ELR (cell line): ENCODE measurements around the gene CYTH4.
A peak's percentile ranks its signal among the peaks of the same experiment; 100 is the strongest.

Experiments used
- DNase-seq: peaks from one replicate; pipeline ENCODE4 v3.0.0-alpha.2; 2015; ENCODE audit warnings: low read depth

CYTH4 gene

DNA sequence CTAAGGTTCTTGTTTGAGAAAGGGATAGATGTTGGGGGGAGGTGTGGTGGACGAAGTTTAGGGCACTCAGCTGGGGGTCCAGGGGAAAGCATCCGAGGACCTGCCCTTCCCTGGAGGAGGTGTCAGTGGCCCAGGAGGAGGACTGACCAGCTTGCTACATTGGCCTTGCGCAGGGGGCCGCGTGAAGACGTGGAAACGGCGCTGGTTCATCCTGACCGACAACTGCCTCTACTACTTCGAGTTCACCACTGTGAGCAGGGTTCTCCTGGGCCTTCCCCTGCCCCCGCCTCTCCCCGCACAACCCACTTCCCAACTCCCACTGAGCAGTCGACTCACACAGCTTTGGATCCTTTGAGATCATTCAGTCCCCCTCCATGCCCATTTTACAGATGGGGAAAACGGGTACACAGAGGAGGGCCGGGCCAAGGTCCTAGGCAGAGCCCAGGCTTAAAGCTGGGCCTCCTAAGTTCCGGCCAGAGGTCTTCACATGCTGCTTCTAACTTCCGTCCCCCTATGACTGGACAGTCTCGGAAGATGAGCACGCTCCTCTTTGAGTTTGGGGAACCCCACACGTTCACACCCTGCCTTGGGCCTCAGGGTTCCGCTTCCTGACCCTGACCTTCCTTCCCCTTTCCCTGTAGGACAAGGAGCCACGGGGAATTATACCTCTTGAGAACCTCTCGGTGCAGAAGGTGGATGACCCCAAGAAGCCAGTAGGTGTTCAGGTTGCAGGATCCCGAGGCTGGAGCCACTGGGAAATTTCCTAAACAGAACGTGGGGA, 28.7 kb downstream of the CYTH4 start:
- no peak for DNase-seq

DNA sequence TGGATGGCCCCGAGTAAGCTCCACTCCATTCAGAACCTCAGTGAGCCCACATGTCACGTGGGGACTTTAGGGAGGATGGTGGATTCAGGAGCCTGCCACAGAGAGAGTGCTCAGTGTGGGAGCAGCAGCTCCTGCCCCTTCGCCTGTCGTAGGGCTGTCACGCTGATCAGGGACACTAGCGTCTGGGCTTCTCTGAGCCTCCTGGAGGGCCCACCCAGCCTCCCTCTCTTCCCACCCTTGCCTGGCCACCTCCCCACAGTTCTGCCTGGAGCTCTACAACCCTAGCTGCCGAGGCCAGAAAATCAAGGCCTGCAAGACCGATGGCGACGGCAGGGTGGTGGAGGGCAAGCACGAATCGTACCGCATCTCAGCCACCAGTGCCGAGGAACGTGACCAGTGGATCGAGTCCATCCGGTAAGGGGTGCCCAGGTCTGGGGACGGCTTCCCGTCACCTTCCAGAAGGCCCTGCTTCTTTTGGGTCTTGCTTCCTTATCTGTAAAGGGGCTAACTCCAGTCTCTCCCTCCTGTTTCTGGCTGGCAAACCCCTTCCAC, 29.5 kb downstream of the CYTH4 start:
- DNase-seq: no peak

DNA sequence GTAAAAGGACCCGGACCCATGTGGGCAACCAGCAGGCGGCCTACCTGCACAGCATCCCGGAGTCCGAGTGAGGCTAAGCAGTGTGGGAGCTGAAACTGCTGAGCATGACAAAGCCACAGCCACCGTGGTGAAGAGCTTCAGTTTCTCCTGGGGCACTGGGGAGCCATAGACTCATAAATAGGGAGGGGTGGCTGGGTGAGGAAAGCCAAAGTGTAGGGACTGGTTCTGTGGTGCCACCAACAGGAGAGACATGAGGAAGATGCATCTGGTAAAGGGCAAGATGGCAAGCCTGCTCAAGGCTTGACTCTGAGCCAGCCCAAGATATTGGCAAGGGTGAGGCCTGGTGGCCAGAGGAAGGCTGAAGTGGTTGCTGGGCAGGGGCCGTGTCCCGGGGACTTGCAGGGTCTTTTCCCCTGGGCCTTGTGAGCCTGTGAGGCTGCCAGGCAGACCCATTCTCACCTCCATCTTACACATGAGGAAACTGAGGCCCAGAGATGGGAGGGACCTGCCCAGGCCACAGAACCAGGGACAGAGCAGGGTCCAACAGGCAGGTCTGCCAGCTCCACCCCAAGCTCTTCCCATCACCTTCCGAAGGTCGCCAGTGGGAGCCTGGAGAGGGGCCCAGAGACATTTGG, 30.4 kb downstream of the CYTH4 start:
- no peak for DNase-seq

DNA sequence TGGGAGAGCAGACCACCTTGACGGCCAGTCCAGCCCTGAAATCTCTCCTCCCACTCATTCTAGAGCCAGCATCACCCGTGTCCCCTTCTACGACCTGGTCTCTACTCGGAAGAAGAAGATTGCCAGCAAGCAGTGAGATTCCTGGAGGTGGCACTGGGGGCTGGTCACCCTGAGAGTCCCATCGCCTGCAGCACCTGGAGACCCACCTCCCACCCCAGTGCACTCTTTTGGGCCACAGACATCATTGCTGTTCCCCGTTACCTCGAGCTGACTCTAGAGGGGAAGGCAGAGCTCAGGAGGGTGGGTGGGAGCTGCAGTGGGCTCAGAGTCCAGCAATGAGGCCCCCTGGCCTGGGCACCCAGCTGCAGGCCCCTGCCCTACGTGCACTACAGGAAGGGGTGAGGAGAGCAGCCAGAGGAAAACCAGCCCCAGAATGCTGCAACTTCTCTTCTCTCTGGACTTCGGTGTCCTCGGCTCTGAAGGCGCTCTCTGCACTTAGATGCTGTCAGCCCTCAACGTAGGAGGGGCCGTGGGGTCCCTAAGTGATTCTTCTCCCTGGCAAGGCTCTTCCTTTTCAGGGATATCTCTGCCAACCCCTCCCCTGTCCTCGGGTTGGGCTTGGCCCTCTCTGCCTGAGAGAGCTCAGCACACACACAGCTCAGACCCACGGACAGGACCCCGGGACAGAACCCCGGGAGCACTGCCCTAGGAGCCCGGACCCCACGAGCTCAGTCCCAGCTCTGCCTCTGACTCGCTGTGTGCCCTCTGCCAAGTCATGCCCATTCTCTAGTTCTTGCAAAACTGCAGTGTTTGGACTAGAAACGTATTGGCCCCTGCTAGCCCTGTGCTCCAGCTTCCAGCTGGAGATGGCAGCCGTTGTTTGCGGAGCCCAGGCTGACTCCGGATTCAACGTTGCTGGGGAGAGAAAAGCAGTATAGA, 31.3 kb downstream of the CYTH4 start:
- DNase-seq: no peak

DNA sequence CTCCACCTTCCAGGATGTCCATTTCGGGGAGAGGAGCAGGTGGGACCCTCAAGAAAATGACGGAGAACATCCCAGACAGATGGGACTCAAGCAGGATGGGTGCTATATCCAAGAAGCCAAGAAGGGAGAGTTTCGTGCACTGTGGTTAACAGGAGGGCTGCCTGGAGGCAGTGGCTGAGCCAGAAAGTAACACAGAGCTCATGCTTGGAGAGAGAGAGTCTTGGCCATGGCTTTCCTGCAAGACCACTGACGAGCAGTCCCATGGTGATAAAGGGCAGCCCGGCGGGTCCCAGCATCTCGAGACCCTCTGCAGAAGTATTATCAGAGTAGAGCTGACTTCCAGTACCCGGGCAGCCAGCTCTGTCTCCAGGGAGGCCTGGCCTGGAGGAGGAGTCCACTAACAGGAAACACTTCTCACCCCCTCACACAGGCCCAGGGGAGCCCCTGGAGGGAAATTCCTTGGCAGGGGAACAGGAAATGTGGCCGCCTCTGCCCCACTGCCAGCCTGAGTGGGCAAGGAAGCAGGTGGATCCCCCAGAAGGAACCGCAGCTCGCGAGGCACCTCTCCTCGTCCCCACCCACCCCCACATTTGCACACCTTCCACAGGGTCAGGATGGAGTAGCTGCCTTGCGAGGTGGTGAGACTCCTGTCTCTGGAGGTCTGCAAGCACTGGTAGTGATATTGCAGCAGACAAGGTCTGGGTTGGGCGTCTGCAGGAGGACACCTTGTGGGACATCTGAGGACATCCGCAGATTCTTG, 32.2 kb downstream of the CYTH4 start:
- peak; percentile 39 for DNase-seq

DNA sequence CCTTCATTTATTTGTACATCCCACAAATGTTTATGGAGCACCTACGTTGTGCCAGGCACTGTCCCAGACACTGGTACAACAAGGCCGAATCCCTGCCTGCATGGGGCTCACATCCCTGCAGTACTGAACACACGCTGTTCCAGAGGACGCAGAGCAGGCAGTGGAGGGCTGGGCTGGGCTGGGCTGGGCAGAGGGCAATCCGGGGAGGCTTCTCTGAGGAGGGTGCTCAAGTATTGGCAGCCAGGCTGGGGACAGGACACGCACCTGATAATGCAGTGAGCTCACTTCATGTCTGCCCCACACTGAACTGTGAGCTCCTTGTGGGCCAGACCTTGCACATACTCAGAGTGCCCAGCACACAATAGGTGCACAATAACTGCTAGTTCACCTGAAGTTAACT, 34.1 kb downstream of the CYTH4 start:
- DNase-seq: no peak

DNA sequence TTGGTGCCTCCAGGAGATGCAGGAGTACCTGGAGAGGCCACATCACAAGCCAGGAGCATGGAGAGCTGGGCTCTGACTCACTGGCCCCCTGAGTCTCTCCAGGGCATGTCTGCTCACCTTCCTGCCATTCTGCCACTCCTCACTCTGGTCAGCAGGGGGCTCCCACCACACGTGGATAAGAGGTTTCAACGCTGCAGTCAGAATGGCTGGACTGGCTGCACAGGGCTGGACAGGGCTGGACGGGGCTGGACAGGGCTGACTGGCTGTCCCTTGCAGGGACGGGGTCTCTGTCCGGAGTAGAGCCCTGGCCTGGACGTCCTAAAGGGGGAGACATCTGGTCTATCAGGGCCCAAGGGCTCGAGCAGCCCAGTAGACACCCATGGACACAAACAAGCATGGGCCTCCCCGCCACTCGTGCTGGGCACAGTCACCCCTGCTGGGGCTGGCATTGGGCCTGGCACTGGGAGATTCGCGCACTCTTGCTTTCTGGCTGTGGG, 34.6 kb downstream of the CYTH4 start:
- peak; percentile 93 for DNase-seq

DNA sequence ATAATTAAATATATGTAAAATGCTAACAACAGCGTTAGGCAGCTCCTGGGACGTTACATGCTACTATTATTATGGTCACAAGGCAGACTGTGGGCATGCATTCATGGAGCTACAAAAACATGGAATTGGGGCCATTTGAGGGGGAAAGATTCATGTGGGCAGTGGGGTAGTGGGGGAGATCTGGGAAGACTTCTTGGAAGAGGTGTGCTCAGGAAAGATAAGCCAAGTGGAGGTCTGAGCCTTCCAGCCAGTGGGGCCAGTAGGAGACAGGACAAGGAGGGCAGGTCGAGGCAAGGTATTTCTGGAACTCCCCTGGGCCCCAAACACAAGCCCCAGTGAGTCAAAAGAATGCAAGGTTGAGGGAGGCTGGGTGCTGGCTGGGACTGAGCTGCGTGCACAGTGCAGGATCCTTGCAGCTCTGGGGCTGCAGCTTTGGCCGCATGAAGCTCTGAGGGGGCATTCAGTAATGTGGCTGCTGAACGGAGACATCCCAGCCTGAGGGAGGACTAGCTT, 35.4 kb downstream of the CYTH4 start:
- DNase-seq: no peak

DNA sequence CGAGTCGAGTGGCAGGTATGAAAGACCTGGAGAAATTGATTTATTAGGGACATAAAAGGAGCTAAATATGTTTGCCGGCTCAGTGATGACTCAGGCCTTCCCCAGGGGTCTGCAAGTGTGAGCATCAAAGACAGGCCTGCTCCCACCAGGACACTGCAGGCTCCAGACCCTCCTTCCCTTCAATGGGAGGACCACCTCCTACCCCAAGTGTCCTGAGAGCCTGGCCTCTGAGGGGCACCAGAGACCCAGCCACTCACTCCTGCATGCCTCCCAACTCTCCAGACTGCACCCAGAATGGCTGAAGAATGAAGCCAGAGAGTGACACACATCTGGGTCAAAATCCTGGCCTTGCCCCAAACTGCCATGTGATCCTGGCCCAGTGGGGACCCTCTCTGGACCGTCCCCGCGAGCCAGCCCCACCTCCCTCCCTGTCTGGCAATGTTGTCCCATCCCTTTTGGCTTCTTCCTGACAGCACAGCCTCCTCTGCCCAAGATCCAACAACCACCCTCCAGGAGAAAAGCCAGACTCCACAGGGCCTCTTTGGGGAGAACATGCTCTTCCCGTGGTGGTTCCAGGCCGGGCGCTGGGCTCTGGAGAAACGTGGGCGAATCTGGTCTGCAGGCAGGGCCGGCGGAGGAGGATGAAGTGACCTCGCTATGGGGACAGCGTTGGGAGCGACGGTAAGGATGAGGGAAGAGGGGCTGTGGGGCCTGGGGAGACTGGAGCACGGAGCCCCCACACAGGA, 36.2 kb downstream of the CYTH4 start:
- no peak for DNase-seq

DNA sequence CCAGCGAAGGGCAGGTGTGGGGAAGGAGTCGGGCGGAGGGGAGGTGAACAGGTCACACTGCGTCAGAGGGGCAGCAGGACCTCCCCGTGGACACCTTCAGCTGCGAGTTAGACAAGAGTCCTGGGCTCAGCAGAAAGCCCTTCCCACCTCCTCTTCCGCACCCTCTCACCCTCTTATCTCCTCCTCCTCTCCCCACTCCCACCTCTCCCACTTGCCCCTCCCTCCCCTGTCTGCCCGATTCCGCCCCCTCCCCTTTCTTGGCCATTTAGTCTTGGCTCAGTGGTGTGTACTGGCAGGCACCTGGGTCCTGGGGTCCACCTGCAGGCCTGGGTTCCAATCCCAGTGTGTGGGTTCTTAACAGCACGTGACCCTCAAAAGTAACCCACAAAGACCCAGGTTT, 37.2 kb downstream of the CYTH4 start:
- DNase-seq: no peak

DNA sequence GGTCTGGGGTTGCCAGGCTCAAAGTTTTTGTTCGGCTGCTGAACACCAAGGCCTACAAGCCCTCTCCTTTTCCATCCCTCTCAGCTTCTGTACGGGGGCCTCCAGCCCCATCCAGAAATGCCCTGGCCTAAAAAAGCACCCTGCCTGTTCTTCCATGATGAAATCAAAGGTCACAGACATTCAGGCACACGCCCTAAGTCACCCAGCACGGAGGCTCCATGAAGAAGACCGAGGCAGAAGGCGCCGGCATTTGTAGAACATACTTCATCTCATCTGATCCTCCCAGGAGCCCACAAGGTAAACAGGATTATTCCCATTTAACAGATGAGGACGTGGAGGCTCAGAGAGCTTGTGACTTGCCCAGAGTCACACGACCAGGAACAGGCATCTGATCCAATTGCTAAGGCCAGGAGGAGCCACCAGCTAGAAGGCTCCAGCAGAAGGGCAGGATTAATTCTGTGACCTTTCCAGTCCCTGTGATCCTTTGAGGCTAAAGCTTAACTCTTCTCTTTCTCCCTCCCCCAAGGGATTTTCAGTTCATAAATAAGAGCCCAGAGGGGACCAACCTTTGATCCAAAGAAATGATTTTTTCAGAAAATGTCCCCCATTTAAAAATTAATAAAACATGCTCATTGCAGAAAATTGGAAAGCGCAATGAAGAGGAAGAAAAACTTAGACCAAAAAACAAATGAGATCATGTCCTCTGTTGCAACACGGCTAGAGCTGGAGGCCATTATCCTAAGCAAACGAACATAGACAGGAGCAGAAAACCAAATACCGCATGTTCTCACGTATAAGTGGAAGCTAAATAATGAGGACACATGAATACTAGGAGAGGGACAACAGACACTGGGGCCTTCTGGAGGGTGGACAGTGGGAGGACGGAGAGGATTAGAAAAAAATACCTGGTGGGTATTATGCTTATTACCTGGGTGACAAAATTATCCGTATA, 38.7 kb downstream of the CYTH4 start:
- no peak for DNase-seq

DNA sequence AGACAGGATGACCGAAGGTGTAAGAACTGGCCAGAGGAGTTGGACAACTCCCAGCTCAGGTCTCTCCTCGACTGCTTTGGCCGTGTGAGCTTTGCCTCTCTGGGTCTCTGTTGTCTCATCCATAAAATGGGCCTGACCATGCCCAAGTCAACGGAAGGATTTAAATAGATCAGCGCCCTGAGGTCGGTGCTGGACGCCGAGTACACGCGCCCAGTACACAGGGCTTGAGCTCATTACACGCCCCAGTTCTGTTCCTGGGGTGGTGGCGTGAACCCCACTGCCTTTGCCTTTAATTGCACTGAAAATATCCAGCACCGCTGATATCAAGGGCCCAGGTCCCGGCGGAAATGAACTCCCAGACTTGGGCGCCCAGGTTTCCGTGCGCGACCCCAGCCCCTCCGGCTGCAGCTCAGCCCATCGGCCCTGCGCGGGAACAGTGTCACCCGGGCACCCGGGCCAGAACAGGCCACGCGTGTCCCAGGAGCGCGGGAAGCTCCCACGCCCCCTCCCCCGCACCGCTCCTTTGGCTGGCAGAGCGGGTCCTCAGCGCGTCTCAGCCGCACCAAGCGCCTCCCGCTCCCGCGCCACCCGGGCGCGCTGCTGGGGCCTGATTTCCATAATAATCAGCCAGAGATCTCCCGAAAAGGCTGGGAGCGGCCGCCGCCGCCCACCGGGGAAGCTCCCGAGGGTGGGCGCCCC, 42.2 kb downstream of the CYTH4 start:
- DNase-seq: no peak

DNA sequence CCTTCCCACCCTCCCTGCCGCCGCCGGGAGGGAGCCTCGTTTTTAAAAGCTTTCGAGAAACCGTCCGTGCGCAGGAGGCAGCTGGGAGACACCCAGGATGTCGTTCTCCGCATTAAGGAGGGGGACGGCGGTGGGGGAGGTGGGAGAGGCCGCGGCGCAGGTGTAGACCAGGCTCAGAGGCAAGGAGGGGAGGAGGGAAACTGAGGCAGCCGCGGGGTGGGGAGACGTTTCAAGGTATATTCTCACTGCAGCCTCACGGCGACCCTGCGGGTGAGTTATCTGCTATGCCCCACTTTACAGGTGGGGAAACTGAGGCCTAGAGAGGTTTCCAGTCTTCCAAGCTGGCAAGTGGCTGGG, 42.7 kb downstream of the CYTH4 start:
- DNase-seq: no peak

DNA sequence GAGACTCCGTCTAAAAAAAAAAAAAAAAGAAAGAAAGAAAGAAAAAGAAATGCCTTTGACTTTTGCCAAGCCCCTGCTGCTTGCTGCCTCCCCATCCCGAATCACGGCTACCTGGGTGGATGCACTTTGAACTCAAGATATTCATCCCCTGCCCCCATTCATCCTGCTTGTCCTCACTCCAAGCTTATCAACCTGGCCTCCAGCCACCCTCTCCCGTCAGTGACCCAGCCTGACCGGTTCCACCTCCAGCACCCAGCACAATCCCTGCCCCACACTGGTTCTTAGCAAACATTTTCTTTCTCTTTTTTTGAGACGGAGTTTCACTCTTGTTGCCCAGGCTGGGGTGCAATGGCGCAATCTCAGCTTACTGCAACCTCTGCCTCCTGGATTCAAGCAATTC, 44.4 kb downstream of the CYTH4 start:
- DNase-seq: no peak

DNA sequence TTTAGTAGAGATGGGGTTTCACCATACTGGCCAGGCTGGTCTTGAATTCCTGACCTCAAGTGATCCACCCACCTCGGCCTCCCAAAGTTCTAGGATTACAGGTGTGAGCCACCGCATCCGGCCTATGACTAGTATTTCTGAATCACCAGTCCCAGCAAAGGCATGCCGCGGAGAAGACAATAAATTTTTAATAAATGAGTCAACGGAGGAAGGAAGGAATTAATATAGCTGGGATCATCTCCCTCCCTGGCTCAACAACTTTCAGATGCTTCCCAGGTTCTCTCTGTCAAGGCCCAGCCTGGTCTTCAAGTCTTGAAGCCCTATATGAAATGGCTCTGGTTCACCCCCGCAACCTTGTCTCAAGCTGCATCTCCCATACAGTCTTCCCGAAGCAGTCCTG, 45.7 kb downstream of the CYTH4 start:
- DNase-seq: peak; percentile 98

DNA sequence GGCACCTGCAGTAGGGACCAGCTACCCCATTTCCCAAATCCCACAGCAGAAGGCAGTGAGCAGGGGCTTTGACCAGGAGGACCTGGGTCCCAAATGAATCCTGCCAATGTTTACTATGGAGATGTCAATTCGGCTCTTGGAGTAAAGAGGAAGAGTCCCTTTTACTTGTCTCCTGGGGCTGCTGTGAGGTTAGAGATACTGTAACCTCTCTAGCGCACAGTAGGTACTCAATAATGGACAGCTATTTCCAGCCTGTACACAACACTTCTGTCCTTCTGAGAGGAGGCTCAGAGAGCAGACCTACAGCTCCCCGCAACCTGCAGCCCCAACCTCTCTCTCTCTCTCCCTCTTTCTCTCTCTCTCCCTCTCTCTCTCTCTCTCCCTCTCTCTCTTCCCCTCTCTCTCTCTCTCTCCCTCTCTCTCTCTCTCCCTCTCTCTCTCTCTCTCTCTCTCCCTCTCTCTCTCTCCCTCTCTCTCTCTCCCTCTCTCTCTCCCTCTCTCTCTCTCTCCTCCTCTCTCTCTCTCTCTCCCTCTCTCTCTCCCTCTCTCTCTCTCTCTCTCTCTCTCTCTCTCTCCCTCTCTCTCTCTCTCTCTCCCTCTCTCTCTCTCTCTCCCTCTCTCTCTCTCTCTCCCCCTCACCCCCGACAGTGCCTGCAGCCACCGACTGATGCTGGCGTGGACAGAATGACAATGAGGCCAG, 46.4 kb downstream of the CYTH4 start:
- DNase-seq: peak; percentile 45

DNA sequence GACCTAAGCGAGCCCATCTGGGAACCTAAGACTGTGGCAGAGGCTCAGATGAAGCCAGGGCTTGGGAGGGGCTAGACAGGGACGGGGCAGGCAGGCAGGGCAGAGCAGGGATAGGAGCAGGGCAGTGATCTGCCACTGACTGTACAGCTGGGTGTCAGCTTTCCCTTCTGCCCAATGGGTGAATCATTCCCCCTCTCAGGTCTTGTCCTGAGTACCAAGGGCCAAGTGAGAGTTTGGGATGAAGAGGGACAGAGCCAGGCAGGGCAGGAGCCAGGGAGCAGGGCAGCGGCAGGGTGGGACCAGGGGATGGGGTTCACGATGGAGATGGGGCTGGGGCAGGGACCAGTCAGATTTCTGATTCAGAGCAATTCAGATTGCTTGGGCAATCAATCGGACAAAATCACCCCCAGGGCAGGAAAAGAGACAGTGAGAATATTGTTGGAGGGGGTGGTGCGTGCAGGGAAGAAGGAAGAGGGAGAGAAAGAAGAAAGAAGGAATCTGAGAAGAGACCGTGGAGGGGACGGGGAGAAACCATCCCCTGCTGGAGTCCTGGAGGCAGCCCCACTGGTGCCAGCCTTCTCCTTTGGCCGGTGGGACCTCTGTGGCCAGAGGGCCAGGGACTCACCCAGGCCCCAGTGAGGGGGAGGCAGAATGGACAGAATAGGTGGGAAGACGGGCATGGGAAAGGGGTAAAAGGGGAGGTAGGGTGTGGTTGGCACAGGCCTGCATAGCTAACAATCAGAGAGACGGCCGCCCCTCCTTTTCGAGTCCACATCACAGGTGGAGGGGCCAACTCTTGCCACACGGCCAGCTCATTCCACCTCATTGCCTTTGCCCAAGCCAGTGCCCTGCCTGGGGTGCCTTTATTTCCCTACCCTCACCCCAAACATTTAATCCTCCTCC, 47.2 kb downstream of the CYTH4 start:
- DNase-seq: peak; percentile 95
